WTC11 (cell line): ENCODE results near the gene MSANTD4. TPM values are rescaled to one million over a fixed set of nuclear protein-coding genes. Genes with fewer than 3 reads are reported as not detected.
A peak's percentile ranks its signal among the peaks of the same experiment; 100 is the strongest.

Experiments
- ATAC-seq: fragments of 200-7000 bp; cut with Tn5 transposase; 2 replicates; pipeline ENCODE4 v1.10.0; 2021; ENCODE audit warnings: mild to moderate bottlenecking, moderate library complexity
- Bru-seq: library from RNA; stranded (reverse); fragments of 400-500 nt; gene quantifications from one replicate; lab custom pipeline; 2021; lab: Mats Ljungman, UMichigan
- CTCF ChIA-PET: fragments of 300-600 bp; sonication (Branson Sonifier 250); formaldehyde crosslinking; loops from one replicate; lab custom pipeline; 2021; ENCODE audit warnings: antibody characterized with exemption; lab: Charles Lee
- POLR2A ChIA-PET: fragments of 350-600 bp; sonication (Branson Sonifier 250); formaldehyde crosslinking; loops from one replicate; lab custom pipeline; 2021; ENCODE audit warnings: antibody characterized with exemption; lab: Charles Lee
- DNase-seq: peaks from one replicate; pipeline ENCODE4 v3.0.0; 2021; ENCODE audit warnings: low spot score
- H3K27ac Mint-ChIP-seq: 2 replicates; pipeline ENCODE4 v1.8.0; 2021; ENCODE audit warnings: mixed read lengths
- H3K27me3 Mint-ChIP-seq: 2 replicates; pipeline ENCODE4 v1.8.0; 2021; ENCODE audit warnings: low read depth, mild to moderate bottlenecking, moderate library complexity, mixed read lengths
- H3K36me3 Mint-ChIP-seq: 2 replicates; pipeline ENCODE4 v1.8.0; 2021; ENCODE audit warnings: mixed read lengths
- H3K4me1 Mint-ChIP-seq: 2 replicates; pipeline ENCODE4 v1.8.0; 2022; ENCODE audit warnings: mixed read lengths
- H3K4me3 Mint-ChIP-seq: 2 replicates; pipeline ENCODE4 v1.8.0; 2021; ENCODE audit warnings: mild to moderate bottlenecking, moderate library complexity, mixed read lengths
- H3K9me3 Mint-ChIP-seq: 2 replicates; pipeline ENCODE4 v1.8.0; 2021; ENCODE audit warnings: mixed read lengths
- ARID4B ChIP-seq: sonication (generic); formaldehyde crosslinking; IDR thresholded peaks from 2 replicates; pipeline ENCODE4 v1.8.0; 2023; ENCODE audit warnings: missing genetic modification reagents, mild to moderate bottlenecking, borderline replicate concordance
- CDX4 ChIP-seq: fragments of 250-450 bp; sonication (Bioruptor Pico); IDR thresholded peaks from 2 replicates; pipeline ENCODE4 v1.9.0; 2021; ENCODE audit warnings: moderate library complexity, mild to moderate bottlenecking, inconsistent platforms, borderline replicate concordance
- E2F1 ChIP-seq: sonication (generic); formaldehyde crosslinking; IDR thresholded peaks from 2 replicates; pipeline ENCODE4 v1.8.0; 2022; ENCODE audit warnings: mild to moderate bottlenecking, missing genetic modification reagents
- ETV6 ChIP-seq: sonication (generic); formaldehyde crosslinking; IDR thresholded peaks from 2 replicates; pipeline ENCODE4 v1.8.1; 2022; ENCODE audit warnings: mild to moderate bottlenecking, missing genetic modification reagents
- FOXK1 ChIP-seq: sonication (generic); formaldehyde crosslinking; IDR thresholded peaks from 2 replicates; pipeline ENCODE4 v1.8.0; 2022; ENCODE audit warnings: mild to moderate bottlenecking, moderate library complexity, missing genetic modification reagents
- FOXP1 ChIP-seq: sonication (generic); formaldehyde crosslinking; IDR thresholded peaks from 2 replicates; pipeline ENCODE4 v1.8.0; 2022; ENCODE audit warnings: missing genetic modification reagents, mild to moderate bottlenecking, moderate library complexity, borderline replicate concordance
- GTF2I ChIP-seq: fragments of 250-450 bp; sonication (Bioruptor Pico); conservative IDR thresholded peaks from 2 replicates; pipeline ENCODE4 v1.4.0; 2021; ENCODE audit warnings: mild to moderate bottlenecking
- JUN ChIP-seq: sonication (generic); formaldehyde crosslinking; IDR thresholded peaks from 2 replicates; pipeline ENCODE4 v1.8.0; 2023; ENCODE audit warnings: mild to moderate bottlenecking, missing genetic modification reagents
- NR1H2 ChIP-seq: sonication (generic); formaldehyde crosslinking; IDR thresholded peaks from 2 replicates; pipeline ENCODE4 v1.9.0; 2021; ENCODE audit warnings: mild to moderate bottlenecking, moderate library complexity, missing genetic modification reagents
- PREB ChIP-seq: sonication (generic); formaldehyde crosslinking; IDR thresholded peaks from 2 replicates; pipeline ENCODE4 v1.8.1; 2022; ENCODE audit warnings: mild to moderate bottlenecking, missing genetic modification reagents, moderate library complexity, borderline replicate concordance
- SMAD3 ChIP-seq: sonication (generic); formaldehyde crosslinking; IDR thresholded peaks from 2 replicates; pipeline ENCODE4 v1.8.0; 2022; ENCODE audit warnings: missing genetic modification reagents, mild to moderate bottlenecking, borderline replicate concordance
- SMAD4 ChIP-seq: sonication (generic); formaldehyde crosslinking; IDR thresholded peaks from 2 replicates; pipeline ENCODE4 v1.8.0; 2022; ENCODE audit warnings: mild to moderate bottlenecking, missing genetic modification reagents
- SOX15 ChIP-seq: fragments of 250-450 bp; sonication (Bioruptor Pico); IDR thresholded peaks from 2 replicates; pipeline ENCODE4 v1.9.0; 2021; ENCODE audit warnings: mild to moderate bottlenecking
- SP1 ChIP-seq: sonication (generic); formaldehyde crosslinking; conservative IDR thresholded peaks from 2 replicates; pipeline ENCODE4 v1.8.1; 2022; ENCODE audit warnings: missing genetic modification reagents
- STAT6 ChIP-seq: sonication (generic); formaldehyde crosslinking; conservative IDR thresholded peaks from 2 replicates; pipeline ENCODE4 v1.8.1; 2023; ENCODE audit warnings: mild to moderate bottlenecking, low read depth, missing genetic modification reagents, moderate library complexity
- ZNF232 ChIP-seq: sonication (generic); formaldehyde crosslinking; IDR thresholded peaks from 2 replicates; pipeline ENCODE4 v1.8.0; 2022; ENCODE audit warnings: mild to moderate bottlenecking, missing genetic modification reagents
- ZNF671 ChIP-seq: fragments of 250-450 bp; sonication (Bioruptor Pico); IDR thresholded peaks from 2 replicates; pipeline ENCODE4 v1.8.0; 2021; ENCODE audit warnings: mild to moderate bottlenecking
- long read RNA-seq, 3 experiments: library from RNA in 1 of 3; library from capped mRNA in 1 of 3; library from polyadenylated mRNA in 1 of 3; unstranded in 2 of 3; stranded (forward) in 1 of 3; transcript quantifications; one replicate each; pipeline ENCODE4 v2.0.0, GENCODE V29; 2021
- total RNA-seq: library from RNA; stranded (reverse); gene quantifications from 3 replicates; pipeline ENCODE4 v1.2.3, GENCODE V29; 2021
- TF ChIP-seq, protein P1 (sequence below): fragments of 200-600 bp; IDR thresholded peaks from 2 replicates; pipeline ENCODE4 v1.8.0; 2022; ENCODE audit warnings: antibody characterized with exemption
- TF ChIP-seq, protein P2 (sequence below): fragments of 250-450 bp; sonication (Bioruptor Pico); IDR thresholded peaks from 2 replicates; pipeline ENCODE4 v1.9.0; 2021; ENCODE audit warnings: mild to moderate bottlenecking
- TF ChIP-seq, protein P3 (sequence below): sonication (generic); formaldehyde crosslinking; IDR thresholded peaks from 2 replicates; pipeline ENCODE4 v1.8.1; 2023; ENCODE audit warnings: mild to moderate bottlenecking, missing genetic modification reagents

The MSANTD4 gene
- total RNA-seq: 22.0 to 25.5 TPM (median 25.1 TPM) in 3 replicates
- Bru-seq, nascent RNA: percentile 97 among the genes with signal in this experiment
- long read RNA-seq, experiment 1, full-length matches to known transcripts: 45 of 98 reads
- long read RNA-seq, experiment 1, partial matches to known transcripts: 18 of 98 reads
- long read RNA-seq, experiment 1, other reads (novel, unspliced or antisense): 35 of 98 reads
- long read RNA-seq, experiment 2, full-length matches to known transcripts: 10 of 47 reads
- long read RNA-seq, experiment 2, partial matches to known transcripts: 11 of 47 reads
- long read RNA-seq, experiment 2, other reads (novel, unspliced or antisense): 26 of 47 reads
- long read RNA-seq, experiment 3, transcript MSANTD4-204 (3 exons, 948 nt): major isoform, 13 of 29 reads
- long read RNA-seq, experiment 3, partial matches to known transcripts: 9 of 29 reads
- long read RNA-seq, experiment 3, other reads (novel, unspliced or antisense): 7 of 29 reads

GRCh38 chr11:106021967-106022794 is at the start of gene MSANTD4:
MSANTD4 (minus strand) TSS chr11:106022240; CDS start chr11:106010917, 11,323 bp downstream.
- H3K4me1 Mint-ChIP-seq: peaks cover 37% of the 10 kb centered on the region
- ChIA-PET CTCF (no interaction called here), POLR2A (interaction anchor here (1.0 kb wide), 1 partner anchor 54 kb away, joined by 3 read pairs; no protein-coding TSS in a partner anchor)
- peak; percentile 98 for DNase-seq
- peak; percentile 97 for ATAC-seq
- H3K36me3 Mint-ChIP-seq: peaks cover 16% of the 10 kb centered on the region
- peak within 1 kb of the TSS; percentile 96 for H3K27ac Mint-ChIP-seq
- peaks cover 16% of the 10 kb centered on the region for H3K9me3 Mint-ChIP-seq
- no peaks in the 10 kb centered on the region for H3K27me3 Mint-ChIP-seq
- H3K4me3 Mint-ChIP-seq: peak within 1 kb of the TSS; percentile 90
- TF ChIP-seq, protein P1, sequence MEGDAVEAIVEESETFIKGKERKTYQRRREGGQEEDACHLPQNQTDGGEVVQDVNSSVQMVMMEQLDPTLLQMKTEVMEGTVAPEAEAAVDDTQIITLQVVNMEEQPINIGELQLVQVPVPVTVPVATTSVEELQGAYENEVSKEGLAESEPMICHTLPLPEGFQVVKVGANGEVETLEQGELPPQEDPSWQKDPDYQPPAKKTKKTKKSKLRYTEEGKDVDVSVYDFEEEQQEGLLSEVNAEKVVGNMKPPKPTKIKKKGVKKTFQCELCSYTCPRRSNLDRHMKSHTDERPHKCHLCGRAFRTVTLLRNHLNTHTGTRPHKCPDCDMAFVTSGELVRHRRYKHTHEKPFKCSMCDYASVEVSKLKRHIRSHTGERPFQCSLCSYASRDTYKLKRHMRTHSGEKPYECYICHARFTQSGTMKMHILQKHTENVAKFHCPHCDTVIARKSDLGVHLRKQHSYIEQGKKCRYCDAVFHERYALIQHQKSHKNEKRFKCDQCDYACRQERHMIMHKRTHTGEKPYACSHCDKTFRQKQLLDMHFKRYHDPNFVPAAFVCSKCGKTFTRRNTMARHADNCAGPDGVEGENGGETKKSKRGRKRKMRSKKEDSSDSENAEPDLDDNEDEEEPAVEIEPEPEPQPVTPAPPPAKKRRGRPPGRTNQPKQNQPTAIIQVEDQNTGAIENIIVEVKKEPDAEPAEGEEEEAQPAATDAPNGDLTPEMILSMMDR: no peak
- TF ChIP-seq ZNF671 (CRISPR knock-in tag) (no peak), FOXP1 (CRISPR knock-in tag) (no peak), CDX4 (CRISPR knock-in tag) (no peak), SP1 (peak; percentile 97), SMAD4 (CRISPR knock-in tag) (no peak), SOX15 (CRISPR knock-in tag) (no peak), FOXK1 (0 out of 2 replicates have a peak, but pooled peaks have one; percentile 47), STAT6 (CRISPR knock-in tag) (0 out of 2 replicates have a peak, but pooled peaks have one; percentile 36), NR1H2 (CRISPR knock-in tag) (no peak), ZNF232 (CRISPR knock-in tag) (no peak), SMAD3 (no peak), JUN (CRISPR knock-in tag) (no peak), ARID4B (CRISPR knock-in tag) (no peak), E2F1 (CRISPR knock-in tag) (no peak), ETV6 (CRISPR knock-in tag) (peak; percentile 15; the same call in 1 of the 2 replicates), PREB (CRISPR knock-in tag) (no peak), GTF2I (CRISPR knock-in tag) (no peak)
- TF ChIP-seq, protein P2, sequence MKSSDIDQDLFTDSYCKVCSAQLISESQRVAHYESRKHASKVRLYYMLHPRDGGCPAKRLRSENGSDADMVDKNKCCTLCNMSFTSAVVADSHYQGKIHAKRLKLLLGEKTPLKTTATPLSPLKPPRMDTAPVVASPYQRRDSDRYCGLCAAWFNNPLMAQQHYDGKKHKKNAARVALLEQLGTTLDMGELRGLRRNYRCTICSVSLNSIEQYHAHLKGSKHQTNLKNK (CRISPR knock-in tag): no peak
- TF ChIP-seq, protein P3, sequence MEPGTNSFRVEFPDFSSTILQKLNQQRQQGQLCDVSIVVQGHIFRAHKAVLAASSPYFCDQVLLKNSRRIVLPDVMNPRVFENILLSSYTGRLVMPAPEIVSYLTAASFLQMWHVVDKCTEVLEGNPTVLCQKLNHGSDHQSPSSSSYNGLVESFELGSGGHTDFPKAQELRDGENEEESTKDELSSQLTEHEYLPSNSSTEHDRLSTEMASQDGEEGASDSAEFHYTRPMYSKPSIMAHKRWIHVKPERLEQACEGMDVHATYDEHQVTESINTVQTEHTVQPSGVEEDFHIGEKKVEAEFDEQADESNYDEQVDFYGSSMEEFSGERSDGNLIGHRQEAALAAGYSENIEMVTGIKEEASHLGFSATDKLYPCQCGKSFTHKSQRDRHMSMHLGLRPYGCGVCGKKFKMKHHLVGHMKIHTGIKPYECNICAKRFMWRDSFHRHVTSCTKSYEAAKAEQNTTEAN (CRISPR knock-in tag): no peak
